HCT116 (cell line): ENCODE results near the gene NDOR1. TPM values are rescaled to one million over a fixed set of nuclear protein-coding genes. Genes with fewer than 3 reads are reported as not detected.

ENCODE experiments used
- ATAC-seq: fragments of 200-7000 bp; cut with Tn5 transposase; 2 replicates; pipeline ENCODE4 v1.9.1; 2020; ENCODE audit warnings: mild to moderate bottlenecking, moderate library complexity
- BruUV-seq: library from RNA; stranded (reverse); fragments of 400-500 nt; replicated peaks from 2 replicates; lab custom pipeline; 2021; lab: Mats Ljungman, UMichigan
- CTCF ChIA-PET: fragments of 300-600 bp; sonication (Branson Sonifier 250); formaldehyde crosslinking; loops from one replicate; lab custom pipeline; 2021; ENCODE audit warnings: antibody characterized with exemption; lab: Charles Lee
- POLR2A ChIA-PET: fragments of 300-600, 350-600 bp; sonication (Branson Sonifier 250); formaldehyde crosslinking; loops from one replicate; lab custom pipeline; 2021; ENCODE audit warnings: antibody characterized with exemption; lab: Charles Lee
- RAD21 ChIA-PET, 2 experiments: fragments of 300-600 bp; sonication (Branson Sonifier 250); formaldehyde crosslinking; loops; one replicate each; lab custom pipeline; 2023; ENCODE audit warnings: low total read pairs in 2 of 2; ENCODE audit not compliant: uncharacterized antibody in 2 of 2, unreplicated experiment in 2 of 2, low non-redundant PET in 1 of 2; lab: Charles Lee
- DNase-seq: peaks from one replicate; pipeline ENCODE4 v3.0.0-alpha.2; 2010; ENCODE audit warnings: low read depth, low spot score
- H2AFZ ChIP-seq: fragments of 200-600 bp; shearing (Covaris generic), sonication (generic); 2 replicates; pipeline ENCODE4 v1.6.1; 2017; ENCODE audit warnings: low read depth, mixed run types, mixed read lengths, antibody characterized with exemption, low read length; ENCODE audit not compliant: poor library complexity, severe bottlenecking
- H3K27ac ChIP-seq: 2 replicates; pipeline ENCODE4 v1.5.1; 2012; ENCODE audit warnings: low read depth, low read length
- H3K27me3 ChIP-seq: fragments of 200-600 bp; sonication (generic); 2 replicates; pipeline ENCODE4 v1.6.1; 2016; ENCODE audit warnings: mixed run types, low read length, mixed read lengths; ENCODE audit not compliant: insufficient read depth
- H3K36me3 ChIP-seq, 2 experiments: fragments of 200-500 bp in 1 of 2; fragments of 200-600 bp in 1 of 2; sonication (Bioruptor generic) in 1 of 2; sonication (generic) in 1 of 2; 2 replicates each; pipeline versions ENCODE4 v1.5.1 to v1.6.1; 2014 to 2016; ENCODE audit warnings: low read length in 2 of 2, inconsistent platforms in 1 of 2, mixed read lengths in 1 of 2, mixed run types in 1 of 2; ENCODE audit not compliant: insufficient read depth in 2 of 2, control insufficient read depth in 1 of 2
- H3K4me1 ChIP-seq, 2 experiments: fragments of 200-600 bp in 1 of 2; sonication (generic) in 1 of 2; 2 replicates each; pipeline versions ENCODE4 v1.5.1 to v1.6.1; 2012 to 2017; ENCODE audit warnings: low read length in 2 of 2, inconsistent platforms in 1 of 2, mild to moderate bottlenecking in 1 of 2, mixed read lengths in 1 of 2, mixed run types in 1 of 2, moderate library complexity in 1 of 2; ENCODE audit not compliant: insufficient read depth in 2 of 2, control insufficient read depth in 1 of 2
- H3K4me2 ChIP-seq: fragments of 200-600 bp; sonication (generic); 2 replicates; pipeline ENCODE4 v1.6.1; 2017; ENCODE audit warnings: mixed run types, low read length, mixed read lengths
- H3K4me3 ChIP-seq, 2 experiments: fragments of 200-600 bp in 1 of 2; sonication (generic) in 1 of 2; replicated peaks in 1 of 2; 2 replicates each; pipeline ENCODE4 v1.5.1; 2011 to 2016; ENCODE audit warnings: low read length in 2 of 2, control low read depth in 1 of 2, low read depth in 1 of 2, mild to moderate bottlenecking in 1 of 2, mixed read lengths in 1 of 2, mixed run types in 1 of 2
- H3K79me2 ChIP-seq: fragments of 200-600 bp; sonication (generic); 2 replicates; pipeline ENCODE4 v1.6.1; 2017; ENCODE audit warnings: mild to moderate bottlenecking, mixed run types, low read length, moderate library complexity, mixed read lengths; ENCODE audit not compliant: insufficient read depth
- H3K9ac ChIP-seq: fragments of 200-600 bp; sonication (generic); 2 replicates; pipeline ENCODE4 v1.6.1; 2016; ENCODE audit warnings: low read length, mixed read lengths
- H3K9me2 ChIP-seq: fragments of 200-600 bp; sonication (generic), shearing (Covaris generic); 2 replicates; pipeline ENCODE4 v1.6.1; 2017; ENCODE audit warnings: mixed run types, mild to moderate bottlenecking, moderate library complexity; ENCODE audit not compliant: insufficient read depth
- H3K9me3 ChIP-seq, 2 experiments: fragments of 200-500 bp in 1 of 2; fragments of 200-600 bp in 1 of 2; sonication (Bioruptor generic) in 1 of 2; sonication (generic) in 1 of 2; 2 replicates each; pipeline ENCODE4 v1.6.1; 2014 to 2017; ENCODE audit warnings: low read length in 2 of 2, mixed read lengths in 2 of 2, inconsistent platforms in 1 of 2, low read depth in 1 of 2, mild to moderate bottlenecking in 1 of 2, mixed run types in 1 of 2, moderate library complexity in 1 of 2; ENCODE audit not compliant: control insufficient read depth in 1 of 2, insufficient read depth in 1 of 2
- H4K20me1 ChIP-seq: fragments of 200-600 bp; sonication (generic), shearing (Covaris generic); 2 replicates; pipeline ENCODE4 v1.6.1; 2017; ENCODE audit warnings: mixed run types, mild to moderate bottlenecking, moderate library complexity; ENCODE audit not compliant: insufficient read depth
- CBX3 ChIP-seq: IDR thresholded peaks from 2 replicates; pipeline ENCODE4 v1.6.1; 2012; ENCODE audit warnings: low read depth
- CEBPB ChIP-seq: IDR thresholded peaks from 2 replicates; pipeline ENCODE4 v1.6.1; 2012; ENCODE audit warnings: low read depth
- EGR1 ChIP-seq: IDR thresholded peaks from 2 replicates; pipeline ENCODE4 v1.6.1; 2012; ENCODE audit warnings: low read depth
- ELF1 ChIP-seq: IDR thresholded peaks from 2 replicates; pipeline ENCODE4 v1.6.1; 2012; ENCODE audit warnings: low read depth, borderline replicate concordance
- EZH2phosphoT487 ChIP-seq: fragments of 200-600 bp; IDR thresholded peaks from 2 replicates; pipeline ENCODE4 v1.6.1; 2018; ENCODE audit warnings: antibody characterized with exemption, borderline replicate concordance
- JUND ChIP-seq: IDR thresholded peaks from 2 replicates; pipeline ENCODE4 v1.6.1; 2012
- POLR2A ChIP-seq: IDR thresholded peaks from 2 replicates; pipeline ENCODE4 v1.7.0; 2011; ENCODE audit warnings: borderline replicate concordance; ENCODE audit not compliant: insufficient read depth, insufficient read length; ENCODE audit errors: extremely low read depth
- POLR2AphosphoS5 ChIP-seq: IDR thresholded peaks from 2 replicates; pipeline ENCODE4 v1.6.1; 2011; ENCODE audit warnings: mild to moderate bottlenecking, low read depth, low read length, moderate library complexity
- RAD21 ChIP-seq: IDR thresholded peaks from 2 replicates; pipeline ENCODE4 v1.6.1; 2012; ENCODE audit warnings: low read depth, mild to moderate bottlenecking
- REST ChIP-seq: IDR thresholded peaks from 2 replicates; pipeline ENCODE4 v1.6.1; 2012; ENCODE audit warnings: low read depth
- SIN3A ChIP-seq: IDR thresholded peaks from 2 replicates; pipeline ENCODE4 v1.6.1; 2012; ENCODE audit warnings: low read depth
- SRF ChIP-seq: IDR thresholded peaks from 2 replicates; pipeline ENCODE4 v1.6.1; 2012; ENCODE audit warnings: low read depth
- YY1 ChIP-seq: IDR thresholded peaks from 2 replicates; pipeline ENCODE4 v1.6.1; 2011; ENCODE audit warnings: low read length, low read depth, moderate library complexity, mild to moderate bottlenecking; ENCODE audit not compliant: insufficient replicate concordance; ENCODE audit errors: extremely low read depth
- ZFX ChIP-seq: fragments of 450-650 bp; IDR thresholded peaks from 2 replicates; pipeline ENCODE4 v1.6.1; 2017
- ZNF274 ChIP-seq: fragments of 200-500 bp; sonication (Bioruptor generic); IDR thresholded peaks from 2 replicates; pipeline ENCODE4 v1.6.1; 2014; ENCODE audit warnings: mild to moderate bottlenecking, low read depth, low read length, inconsistent platforms
- intact Hi-C: fragments of 100-400 bp; cut with micrococcal nuclease; formaldehyde crosslinking; loops from 2 replicates; pipeline ENCODE4 v1.10.0; 2022
- total RNA-seq: library from RNA; stranded (reverse); gene quantifications from one replicate; pipeline ENCODE4 v1.2.1, GENCODE V29; 2021; ENCODE audit not compliant: unreplicated experiment
- TF ChIP-seq, protein P1 (sequence below): IDR thresholded peaks from 2 replicates; pipeline ENCODE4 v1.6.1; 2012

The NDOR1 gene
- total RNA-seq, 1 experiment from 2014 or later = 28.4 TPM

GRCh38 chr9:137181680-137182079, 23.8 kb upstream of the NDOR1 start:
- peaks cover 13% of the 10 kb centered on the region; the same call in 1 of the 2 replicates for H3K79me2 ChIP-seq
- H3K36me3 ChIP-seq = peaks cover 0 to 12% of the 10 kb centered on the region in 2 experiments; a peak in 2 of 4 replicates
- H3K4me2 ChIP-seq = no peak overlapping the region
- TF ChIP-seq ELF1 (no peak), CBX3 (no peak), EZH2phosphoT487 (no peak), POLR2A (no peak), ZNF274 (no peak), ZFX (no peak), RAD21 (no peak), EGR1 (no peak), YY1 (no peak), POLR2AphosphoS5 (no peak), JUND (no peak), SIN3A (no peak), CEBPB (no peak), REST (no peak), SRF (no peak)
- TF ChIP-seq, protein P1, sequence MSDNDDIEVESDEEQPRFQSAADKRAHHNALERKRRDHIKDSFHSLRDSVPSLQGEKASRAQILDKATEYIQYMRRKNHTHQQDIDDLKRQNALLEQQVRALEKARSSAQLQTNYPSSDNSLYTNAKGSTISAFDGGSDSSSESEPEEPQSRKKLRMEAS = no peak
- TF ChIP-seq, all 23 proteins: peak for 0
- ATAC-seq (no peak), DNase-seq (no peak)
- ChIA-PET RAD21 (no interaction called here), POLR2A (no interaction called here), CTCF (no interaction called here)
- Histone ChIP-seq H4K20me1 (no peaks in the 10 kb centered on the region), H3K27me3 (no peaks in the 10 kb centered on the region), H3K27ac (no peak overlapping the region), H3K9me2 (no peaks in the 10 kb centered on the region), H3K4me1 (peaks cover 0 to 17% of the 10 kb centered on the region in 2 experiments; a peak in 2 of 4 replicates), H3K9ac (no peak overlapping the region), H2AFZ (no peak overlapping the region), H3K4me3 (no peak overlapping the region), H3K9me3 (no peaks in the 10 kb centered on the region)
- intact Hi-C loops = no loop called here
- BruUV-seq = no TSS peak
